Esophagus mucosa (tissue), 1 donor: ENCODE measurements around the gene CD44. TPM values are rescaled to one million over a fixed set of nuclear protein-coding genes. Genes with fewer than 3 reads are reported as not detected.

Experiments
- ATAC-seq: fragments of 200-7000 bp; cut with Tn5 transposase; one replicate; pipeline ENCODE4 v1.9.1; 2020
- total RNA-seq: library from RNA; stranded (reverse); gene quantifications from one replicate; pipeline ENCODE4 v1.2.4, GENCODE V29; 2023
- donor health status: DM: yes; HTN: yes; CAD: no.

CD44 gene
- total RNA-seq, 1 donor from 2014 or later, result 814 TPM

DNA sequence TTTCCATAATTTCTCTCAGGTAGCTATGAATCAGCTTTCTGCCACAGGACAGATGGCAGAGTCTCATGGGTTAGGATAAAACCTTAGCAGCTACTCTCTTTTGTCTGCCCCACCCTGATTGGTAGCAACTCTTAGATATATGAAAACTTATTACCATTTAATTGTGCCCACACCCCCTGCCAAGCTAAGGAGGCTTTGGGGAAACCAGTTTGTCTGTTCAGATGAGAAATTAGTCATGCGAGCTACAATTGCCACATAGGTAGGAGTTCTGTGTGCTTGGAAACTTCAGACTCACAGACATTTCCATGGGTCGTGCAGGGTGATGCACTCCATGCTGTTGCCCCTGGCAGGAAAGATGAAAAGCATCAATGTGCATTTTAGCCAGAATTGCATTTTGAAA is 39.9 kb downstream of the CD44 start:
- ATAC-seq, result peak; percentile 95

DNA sequence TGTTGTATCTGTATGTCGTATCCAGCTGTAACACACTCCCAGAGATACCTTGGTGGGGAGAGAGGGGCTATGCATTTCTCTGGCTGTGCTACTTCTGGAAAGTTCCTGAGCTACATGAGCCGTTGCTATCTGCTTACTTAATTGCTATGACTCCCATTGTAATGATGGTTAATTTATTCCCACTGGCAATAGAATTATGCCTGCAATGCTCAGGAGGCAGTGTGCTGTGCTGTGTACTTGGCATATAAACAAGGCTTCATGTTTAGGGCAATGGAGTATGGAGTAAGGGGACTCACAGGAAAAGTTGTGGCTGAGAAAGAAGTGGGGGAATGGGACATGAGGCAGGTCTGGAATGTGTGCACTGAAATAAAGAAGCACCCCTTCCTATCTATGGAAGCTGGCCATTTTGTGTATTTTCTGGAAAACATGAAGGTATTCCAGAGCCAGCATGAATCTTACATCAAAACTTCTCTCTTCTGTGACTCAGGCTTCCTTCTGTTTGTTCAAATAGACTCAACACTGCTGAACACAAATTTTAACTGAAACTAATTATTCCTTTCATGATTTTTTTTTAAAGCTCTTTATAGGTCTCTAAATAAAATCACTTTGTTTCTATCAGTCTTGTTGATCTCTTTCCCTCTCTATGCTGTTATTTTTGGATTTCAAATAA is 40.6 kb downstream of the CD44 start:
- no peak for ATAC-seq

DNA sequence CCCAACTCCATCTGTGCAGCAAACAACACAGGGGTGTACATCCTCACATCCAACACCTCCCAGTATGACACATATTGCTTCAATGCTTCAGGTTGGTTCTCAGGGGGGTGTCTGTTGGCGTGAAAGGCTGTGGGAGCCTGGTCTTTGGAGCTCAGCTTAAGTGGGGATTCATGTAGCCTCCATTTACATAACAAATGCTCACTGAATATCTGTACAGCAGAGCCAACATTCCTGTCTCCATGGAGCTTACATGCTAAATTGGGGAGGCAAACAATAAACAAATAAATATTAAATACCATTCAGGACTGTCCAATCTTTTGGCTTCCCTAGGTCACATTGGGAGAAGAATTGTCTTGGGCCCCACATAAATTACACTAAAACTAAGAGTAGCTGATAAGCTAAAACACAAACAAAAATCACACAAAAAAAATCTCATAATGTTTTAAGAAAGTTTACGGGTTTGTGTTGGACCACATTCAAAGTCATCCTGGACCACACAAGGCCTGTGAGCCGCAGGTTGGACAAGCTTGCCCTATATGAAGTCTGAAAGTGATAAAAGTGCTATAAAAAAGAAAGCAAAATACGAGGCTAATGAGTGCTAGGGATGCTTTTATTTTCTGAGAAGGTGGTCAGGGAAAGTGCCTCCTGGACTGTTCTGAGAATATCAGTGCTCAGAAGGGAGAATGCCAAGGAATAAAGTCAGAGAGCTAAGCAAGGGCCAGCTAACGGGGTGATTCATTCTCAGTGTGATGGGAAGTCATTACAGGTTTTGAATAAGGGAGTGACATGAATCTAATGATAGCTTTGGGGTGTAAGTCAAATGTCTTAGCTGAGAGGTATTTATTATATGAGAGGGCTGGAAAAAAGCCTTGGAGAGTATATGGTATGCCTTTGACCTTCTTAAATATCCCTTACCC is 41.6 kb downstream of the CD44 start:
- no peak for ATAC-seq

DNA sequence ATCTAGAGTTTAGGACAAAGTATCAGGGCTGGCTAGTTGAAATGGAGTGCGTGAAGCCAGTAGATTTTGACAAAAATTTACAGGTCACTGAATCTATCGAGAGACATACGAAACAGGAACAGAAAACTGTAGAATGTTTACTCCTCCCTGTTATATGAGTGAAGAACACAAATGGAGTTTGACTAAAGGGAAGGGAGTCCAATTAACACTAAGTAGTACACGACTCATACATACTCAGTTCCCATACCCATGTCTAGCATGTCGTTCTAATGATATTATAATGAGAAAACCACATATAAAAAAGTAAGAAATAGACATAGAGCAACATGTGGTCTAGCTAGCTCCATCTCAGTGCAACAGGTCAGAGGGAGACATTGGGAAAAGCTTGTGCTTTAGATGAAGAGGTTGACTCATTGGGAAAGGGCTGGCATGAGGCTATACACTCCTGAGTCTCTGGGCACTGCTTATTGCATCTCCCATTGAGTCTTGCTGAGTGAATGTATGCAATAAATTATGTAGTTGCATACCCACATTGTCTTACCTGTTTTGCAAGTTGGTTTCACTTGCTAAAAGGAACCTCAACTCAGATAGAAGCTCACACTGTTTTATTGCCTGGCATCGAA is 43.5 kb downstream of the CD44 start:
- ATAC-seq, result peak; percentile 45

DNA sequence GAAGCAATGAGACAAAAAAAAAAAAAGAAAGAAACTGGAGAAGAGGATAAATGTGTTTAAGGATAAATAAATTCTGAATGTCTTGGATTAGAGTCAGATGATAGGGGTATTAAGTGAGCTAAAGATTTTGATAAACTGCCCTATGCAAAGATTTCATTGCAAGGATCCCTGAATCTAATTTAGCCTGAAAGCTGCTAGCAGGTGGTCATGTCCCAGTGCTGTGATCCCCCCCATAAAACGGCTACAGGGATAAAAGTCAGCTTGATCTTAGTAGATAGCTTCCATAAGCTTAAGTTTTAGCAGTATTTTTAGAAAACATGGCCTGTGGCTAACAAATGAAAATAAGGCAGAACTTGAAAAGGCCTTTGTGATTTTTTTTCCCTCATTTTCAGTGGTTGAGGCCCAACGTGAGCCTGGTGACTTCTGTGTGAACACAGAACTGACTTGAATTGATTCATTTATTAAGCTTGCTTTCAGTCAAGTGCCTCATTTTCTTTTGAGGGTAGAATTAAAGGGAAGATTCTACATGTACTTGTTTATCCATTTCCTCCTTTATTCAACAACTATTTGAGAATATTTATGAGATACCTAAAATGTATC is 44.5 kb downstream of the CD44 start:
- no peak for ATAC-seq

DNA sequence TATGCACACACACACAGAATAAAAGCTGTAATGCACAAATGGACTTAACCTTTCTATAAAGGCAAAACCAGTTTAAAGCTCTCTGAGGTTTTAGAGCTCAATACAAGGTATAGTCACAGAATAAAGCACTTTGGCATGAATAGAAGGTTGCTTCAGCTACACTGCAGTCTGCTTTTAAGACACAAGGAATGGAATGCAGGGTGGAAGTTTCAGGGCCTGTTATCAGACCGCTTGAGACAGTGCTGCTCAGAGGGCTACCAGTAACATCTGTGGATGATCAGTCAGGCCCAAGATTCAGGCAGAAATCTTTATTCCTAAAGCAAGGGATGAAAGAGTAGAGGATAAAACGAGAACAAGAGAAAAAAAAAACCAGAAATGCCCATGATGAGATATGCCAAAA is 46.7 kb downstream of the CD44 start:
- ATAC-seq, result no peak

DNA sequence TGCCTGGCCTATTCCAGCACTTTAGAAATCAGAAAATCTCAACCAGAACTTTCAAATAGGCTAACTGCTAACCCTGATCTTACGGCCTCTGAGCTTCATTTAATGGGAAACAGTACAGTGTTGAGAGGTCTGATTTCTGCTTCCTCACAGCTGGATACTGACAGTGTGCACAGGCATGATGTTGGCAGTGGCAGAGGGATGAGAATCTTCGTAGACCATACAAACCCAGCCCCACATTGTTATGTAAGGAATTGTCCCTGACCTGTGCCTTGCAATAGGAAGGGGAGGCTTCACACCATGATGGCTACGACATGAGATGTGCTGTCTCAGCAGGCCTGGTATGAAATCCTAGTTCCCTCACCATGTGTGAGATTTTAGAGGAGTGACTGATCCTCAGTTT is 49.0 kb downstream of the CD44 start:
- no peak for ATAC-seq

DNA sequence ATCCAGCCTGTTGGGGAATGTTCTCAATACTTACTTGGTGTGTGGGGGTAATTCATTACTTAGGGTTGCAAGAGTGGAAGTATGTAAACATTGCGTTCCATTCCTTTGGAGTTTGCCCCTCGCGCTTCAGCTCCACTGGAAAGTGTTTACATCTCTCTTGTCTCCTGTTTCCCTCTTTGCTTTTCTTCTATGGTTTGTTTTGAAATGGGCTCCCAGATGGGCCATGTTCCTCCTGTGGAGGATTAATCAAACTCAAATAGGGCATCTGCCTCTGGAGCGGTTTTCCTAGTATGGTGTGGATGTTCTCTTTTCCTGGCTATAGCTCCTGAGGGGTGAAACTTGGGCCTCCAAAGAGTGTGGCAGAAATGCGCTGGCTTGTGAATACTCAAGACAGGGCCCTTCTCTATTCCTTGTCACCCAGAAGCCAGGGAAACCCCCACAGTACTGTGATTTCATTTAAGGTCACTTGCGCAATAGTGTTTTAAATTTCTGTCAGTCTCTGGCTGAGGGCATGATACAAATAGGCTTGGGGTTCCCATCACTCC is 51.9 kb downstream of the CD44 start:
- ATAC-seq, result no peak

DNA sequence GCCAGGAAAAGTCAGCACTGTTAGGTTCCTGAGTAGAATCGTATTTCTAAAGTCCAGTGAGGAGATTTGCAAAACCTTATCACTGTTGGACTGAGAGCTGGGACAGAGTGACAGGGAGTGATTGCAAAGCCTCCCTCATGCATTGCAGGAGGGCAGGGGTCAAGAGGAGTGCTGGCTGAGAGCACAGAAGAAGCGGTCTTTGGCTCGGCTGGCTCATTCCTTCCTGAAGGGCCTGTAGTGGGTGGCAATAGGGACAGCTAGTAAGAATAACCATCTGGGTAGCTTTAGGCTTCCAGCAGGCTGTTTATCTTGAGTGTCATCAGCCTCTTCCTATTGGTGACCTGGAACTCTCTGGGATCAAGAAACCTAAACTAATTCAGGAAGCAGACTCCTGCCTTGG is 53.4 kb downstream of the CD44 start:
- ATAC-seq, result peak; percentile 11

DNA sequence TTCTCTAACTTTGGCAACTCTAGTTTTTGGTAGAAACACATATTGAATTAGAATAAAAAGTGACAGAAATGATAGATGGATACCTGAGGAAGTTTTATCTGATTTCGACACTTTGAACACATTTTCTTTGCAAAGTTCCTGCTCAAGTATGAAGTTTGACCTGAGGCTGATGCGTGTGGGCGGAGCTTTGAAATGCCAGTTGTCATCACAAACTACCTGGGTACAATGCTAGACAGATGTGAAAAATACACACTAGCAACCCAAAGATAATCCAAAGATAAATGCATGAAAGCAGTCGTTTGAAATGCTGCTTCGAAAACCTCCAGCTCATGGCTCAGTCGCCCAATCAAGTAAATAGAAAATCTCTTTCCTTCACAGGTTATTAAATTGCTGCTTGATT is 54.8 kb downstream of the CD44 start:
- no peak for ATAC-seq

DNA sequence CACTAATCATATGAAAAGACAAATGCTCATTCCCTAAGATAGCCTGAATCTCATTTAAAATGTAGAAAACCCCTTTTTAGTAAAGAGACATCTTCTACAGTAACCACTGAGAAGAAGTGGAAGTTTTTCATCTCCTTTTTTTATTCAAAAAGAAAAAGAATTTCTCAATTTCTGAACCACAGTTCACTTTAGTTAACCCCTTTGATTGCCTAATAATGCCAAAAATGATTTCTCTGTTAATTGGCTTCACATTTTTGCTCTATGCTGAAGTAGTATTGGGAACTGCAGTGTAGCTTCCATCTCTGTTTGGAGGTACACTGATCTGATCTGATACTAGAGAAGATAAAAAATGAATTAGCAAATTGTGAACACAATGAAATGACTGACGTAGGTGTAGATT is 58.3 kb downstream of the CD44 start:
- ATAC-seq, result no peak

DNA sequence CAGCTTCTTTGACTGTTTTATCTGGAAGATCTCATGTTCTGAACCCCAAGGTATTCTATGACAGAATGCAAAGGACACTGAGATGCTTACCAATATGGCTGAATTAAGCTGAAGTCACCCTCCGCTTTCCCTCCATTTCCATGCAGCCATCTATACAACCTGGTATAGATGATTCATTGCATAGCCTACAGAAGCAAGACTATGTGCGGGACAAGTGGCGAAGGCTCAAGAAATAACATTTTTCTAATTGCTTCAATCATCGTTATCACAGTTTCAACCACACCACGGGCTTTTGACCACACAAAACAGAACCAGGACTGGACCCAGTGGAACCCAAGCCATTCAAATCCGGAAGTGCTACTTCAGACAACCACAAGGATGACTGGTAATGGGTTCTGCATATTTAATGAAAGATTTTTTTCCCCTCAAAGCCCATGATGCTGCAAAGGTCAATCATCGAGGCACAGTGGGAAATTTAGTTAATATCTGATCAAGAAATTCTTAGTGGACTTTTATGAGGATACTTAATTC is 61.9 kb downstream of the CD44 start:
- ATAC-seq, result no peak

DNA sequence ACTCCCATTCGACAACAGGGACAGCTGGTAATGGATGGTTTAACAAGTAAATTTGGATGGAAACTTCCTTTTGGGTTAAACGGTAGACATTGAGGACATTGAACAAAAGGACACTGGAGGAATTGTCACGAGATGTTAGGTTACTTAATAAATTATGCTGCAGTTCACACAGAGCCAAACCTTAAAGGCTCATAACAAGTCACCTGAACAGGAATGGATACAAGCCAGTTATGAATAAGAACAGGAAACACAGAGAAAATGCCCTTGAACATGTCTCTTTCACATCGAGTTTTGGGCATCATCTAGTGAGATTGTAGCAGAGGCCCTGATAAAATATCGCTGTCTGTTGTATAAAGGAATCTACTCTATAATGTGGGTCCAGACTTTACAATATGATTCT is 65.6 kb downstream of the CD44 start:
- ATAC-seq, result no peak

DNA sequence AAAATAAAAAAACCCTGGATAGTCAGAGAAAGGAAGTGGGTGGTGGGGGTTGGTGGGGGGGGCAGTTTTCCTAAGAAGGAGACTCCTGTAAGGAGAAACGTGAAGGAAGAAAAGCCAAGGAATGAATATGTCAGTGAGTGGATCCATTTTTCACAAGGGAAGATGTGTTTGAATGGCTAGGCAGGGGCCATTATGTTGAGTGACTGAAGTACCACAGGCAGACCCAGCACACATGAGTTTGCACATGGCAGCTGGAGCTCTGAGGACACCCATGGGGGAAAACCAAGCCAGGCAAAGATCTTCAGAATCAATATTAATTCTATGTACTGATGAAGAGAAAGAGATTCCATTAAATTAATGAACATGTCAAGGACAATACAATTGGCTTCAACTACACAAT is 67.6 kb downstream of the CD44 start:
- ATAC-seq, result no peak

DNA sequence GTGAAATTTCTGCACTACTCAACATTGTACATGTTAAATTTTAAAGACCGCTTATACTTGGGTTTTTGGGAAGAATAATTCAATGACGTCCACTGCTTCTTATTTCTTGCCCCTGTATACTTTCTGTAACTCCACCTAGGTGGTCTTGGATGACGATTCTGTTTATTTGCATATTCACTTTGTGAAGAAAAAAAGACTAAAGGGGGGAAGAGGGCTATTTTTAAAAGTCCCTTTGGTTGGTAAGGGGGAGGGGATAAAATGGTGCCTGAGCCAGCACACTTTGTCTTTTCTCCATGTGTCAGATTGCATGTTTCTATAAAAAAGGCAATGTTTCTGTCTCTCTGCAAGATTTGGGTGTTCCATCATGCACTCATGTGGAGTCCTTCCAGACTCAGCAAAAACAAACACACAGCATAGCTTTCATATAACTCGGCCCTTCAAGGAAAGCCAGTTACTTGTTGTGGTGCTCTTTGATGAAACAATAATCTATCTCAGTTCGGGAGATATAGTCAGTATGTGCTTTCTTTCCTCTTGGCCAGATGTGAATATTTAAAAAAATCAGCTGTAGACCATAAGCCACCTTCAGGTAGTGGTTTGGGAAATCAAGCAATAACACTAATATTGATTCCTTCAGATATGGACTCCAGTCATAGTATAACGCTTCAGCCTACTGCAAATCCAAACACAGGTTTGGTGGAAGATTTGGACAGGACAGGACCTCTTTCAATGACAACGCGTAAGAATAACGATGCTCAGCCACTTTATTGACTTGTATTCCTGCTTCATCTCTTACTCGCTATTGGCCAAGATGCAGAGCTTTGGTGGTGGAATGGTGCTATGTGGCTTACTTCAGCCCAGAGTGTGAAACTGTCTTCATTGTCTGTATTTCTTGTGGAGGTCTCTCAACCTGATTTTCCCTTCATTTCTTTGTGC is 68.8 kb downstream of the CD44 start:
- ATAC-seq, result no peak

DNA sequence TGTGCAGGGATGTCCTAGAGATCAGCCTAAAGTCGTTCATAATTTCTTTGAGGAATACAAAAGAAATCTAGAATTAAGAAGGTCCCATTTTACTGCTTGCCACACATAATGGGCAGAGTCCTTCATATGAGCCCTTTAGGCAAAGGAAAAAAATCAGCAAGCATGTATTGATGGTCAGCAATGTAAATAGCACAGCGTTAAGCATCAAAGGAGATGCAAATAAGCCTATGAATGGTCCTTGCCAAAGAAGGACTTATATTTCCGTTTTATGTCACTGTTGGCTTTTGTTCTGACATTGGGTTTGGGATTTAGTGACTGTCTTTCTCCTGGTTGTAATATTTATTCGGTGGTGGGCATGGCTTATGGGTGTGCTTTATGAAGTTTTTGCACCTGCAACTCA is 69.8 kb downstream of the CD44 start:
- ATAC-seq, result no peak

DNA sequence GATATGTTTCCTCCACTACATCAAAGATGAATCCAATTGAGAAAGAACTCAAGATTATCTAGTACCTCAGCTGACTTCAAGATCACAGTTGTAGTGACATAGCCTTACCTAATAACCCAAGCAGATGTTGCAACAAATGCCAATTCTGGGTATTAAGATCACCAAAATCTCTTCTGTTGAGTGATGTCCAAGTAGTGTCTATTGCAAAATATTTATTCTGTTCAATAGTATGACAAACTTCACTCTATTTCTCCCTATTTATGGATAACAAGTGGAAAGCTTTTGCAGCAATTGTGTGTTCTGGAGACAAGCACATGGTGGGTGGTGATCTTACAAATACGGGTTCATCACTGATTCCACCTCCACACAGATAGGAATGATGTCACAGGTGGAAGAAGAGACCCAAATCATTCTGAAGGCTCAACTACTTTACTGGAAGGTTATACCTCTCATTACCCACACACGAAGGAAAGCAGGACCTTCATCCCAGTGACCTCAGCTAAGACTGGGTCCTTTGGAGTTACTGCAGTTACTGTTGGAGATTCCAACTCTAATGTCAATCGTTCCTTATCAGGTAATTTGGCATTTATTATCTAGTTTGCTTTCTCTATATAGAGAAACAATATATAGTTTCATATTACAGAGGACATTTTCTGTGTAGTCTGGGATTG is 72.0 kb downstream of the CD44 start:
- no peak for ATAC-seq

DNA sequence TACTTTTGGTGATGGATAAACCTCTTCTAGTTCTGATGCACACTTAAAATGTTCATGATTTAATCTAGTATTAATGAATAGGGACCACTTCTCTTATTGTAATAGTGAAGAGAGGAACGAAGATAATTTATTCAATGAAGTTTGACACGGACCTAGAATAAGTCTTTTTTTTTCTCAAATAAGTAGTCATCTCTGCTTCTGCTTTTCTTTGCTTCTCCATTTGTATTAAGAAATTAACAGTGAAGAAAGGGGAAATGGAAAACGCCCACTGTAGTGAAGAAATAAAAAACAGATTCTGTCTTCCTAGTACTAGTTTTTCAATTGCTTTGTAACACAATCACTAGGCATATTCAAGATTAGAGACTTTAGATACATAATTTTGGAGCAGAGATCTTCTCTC is 73.0 kb downstream of the CD44 start:
- no peak for ATAC-seq

DNA sequence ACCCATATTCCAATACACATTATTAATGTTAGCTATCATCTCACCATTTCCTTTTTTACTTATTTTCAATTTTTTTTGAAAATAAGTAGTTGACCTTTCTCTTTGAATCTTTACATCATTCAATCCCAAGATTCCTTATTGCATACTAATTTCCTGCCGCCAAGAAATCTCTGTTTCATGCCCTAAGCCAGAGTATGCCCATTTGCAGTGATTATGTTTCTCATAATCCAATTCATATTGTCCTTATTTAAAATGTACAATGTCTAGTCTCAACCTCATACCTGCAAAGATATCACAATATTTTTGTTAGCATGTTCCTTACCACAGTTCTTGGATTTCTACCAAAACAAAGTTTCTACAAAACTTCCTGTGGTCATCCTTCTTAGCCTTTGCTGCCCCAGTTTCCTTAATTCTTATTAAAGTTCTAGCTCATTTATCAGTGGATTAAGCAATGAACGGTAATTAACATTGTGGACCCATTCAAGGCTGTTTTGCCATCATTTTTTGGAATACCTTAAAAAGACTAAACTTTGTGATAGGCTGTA is 75.3 kb downstream of the CD44 start:
- ATAC-seq, result no peak

DNA sequence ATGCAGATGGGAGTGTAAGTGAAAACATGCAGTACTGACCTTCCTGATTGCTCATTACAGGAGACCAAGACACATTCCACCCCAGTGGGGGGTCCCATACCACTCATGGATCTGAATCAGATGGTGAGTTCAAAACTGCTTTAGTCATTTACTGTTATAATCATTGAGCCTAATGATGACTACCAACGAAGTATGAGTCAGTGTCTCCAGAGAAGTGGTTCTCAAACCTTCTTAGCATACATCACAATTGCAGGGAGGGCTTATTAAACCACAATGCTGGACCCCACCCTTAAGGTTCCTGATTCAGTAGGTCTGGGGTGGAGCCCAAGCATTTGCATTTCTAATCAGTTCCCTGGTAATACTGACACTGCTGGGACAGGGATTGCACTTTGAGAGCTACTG is 75.8 kb downstream of the CD44 start:
- ATAC-seq, result peak; percentile 88

DNA sequence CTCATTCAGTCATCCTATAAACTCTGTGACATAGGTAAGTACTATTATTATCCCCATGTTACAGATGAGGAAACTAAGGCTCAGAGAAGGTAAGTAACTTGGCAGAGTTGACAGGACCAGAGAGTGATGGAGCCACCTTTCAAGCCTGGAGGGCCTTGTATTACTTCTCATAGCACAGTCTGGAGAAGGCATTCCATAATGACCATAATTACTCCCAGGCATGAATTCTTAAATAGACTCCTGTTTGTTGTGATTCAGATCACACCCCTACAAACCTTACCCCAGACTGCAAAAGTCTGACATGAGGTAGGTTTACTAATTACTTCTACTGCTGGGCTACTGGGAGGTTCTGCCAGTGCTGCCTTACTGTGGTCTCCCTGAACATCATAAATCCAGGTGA is 77.0 kb downstream of the CD44 start:
- ATAC-seq, result no peak
